Right atrium auricular region (tissue), 2 donors: ENCODE results near the gene SLC19A1. TPM values are rescaled to one million over a fixed set of nuclear protein-coding genes. Genes with fewer than 3 reads are reported as not detected.

ENCODE experiments used
- DNase-seq: peaks from one replicate; pipeline ENCODE4 v3.0.0-alpha.2; 2019; ENCODE audit warnings: low spot score
- H3K27ac ChIP-seq, 2 donors: fragments of 200-600 bp; sonication (generic); 1 replicate in 1 of 2; 2 replicates in 1 of 2; pipeline ENCODE4 v1.5.1; 2016 to 2019
- H3K27me3 ChIP-seq, 2 donors: fragments of 200-600 bp; sonication (generic); one replicate each; pipeline versions ENCODE4 v1.5.1 to v1.6.0; 2017 to 2019
- H3K36me3 ChIP-seq: fragments of 200-600 bp; sonication (generic); one replicate; pipeline ENCODE4 v1.5.1; 2016
- H3K4me1 ChIP-seq, 2 donors: fragments of 200-600 bp; sonication (generic); one replicate each; pipeline versions ENCODE4 v1.5.1 to v1.6.0; 2017 to 2019
- H3K4me3 ChIP-seq, 2 donors: fragments of 200-600 bp; sonication (generic); 1 replicate in 1 of 2; 2 replicates in 1 of 2; pipeline ENCODE4 v1.5.1; 2017 to 2019; ENCODE audit warnings: mild to moderate bottlenecking in 1 of 2, moderate library complexity in 1 of 2
- H3K9me3 ChIP-seq, 2 donors: fragments of 200-600 bp; sonication (generic); one replicate each; pipeline ENCODE4 v1.5.1; 2019
- total RNA-seq, 2 donors: library from RNA; depleted of rRNA; stranded (reverse); fragments of >200 nt; gene quantifications; one replicate each; pipeline ENCODE4 v1.1.0, GENCODE V29; 2016
- TF ChIP-seq, protein P1 (sequence below), 2 donors: fragments of 200-600 bp; sonication (generic); IDR thresholded peaks; one replicate each; pipeline ENCODE4 v1.5.1; 2019; ENCODE audit warnings: antibody characterized with exemption in 2 of 2

Gene SLC19A1
- total RNA-seq, 2 donors from 2014 or later: 2.2 to 5.3 TPM

DNA sequence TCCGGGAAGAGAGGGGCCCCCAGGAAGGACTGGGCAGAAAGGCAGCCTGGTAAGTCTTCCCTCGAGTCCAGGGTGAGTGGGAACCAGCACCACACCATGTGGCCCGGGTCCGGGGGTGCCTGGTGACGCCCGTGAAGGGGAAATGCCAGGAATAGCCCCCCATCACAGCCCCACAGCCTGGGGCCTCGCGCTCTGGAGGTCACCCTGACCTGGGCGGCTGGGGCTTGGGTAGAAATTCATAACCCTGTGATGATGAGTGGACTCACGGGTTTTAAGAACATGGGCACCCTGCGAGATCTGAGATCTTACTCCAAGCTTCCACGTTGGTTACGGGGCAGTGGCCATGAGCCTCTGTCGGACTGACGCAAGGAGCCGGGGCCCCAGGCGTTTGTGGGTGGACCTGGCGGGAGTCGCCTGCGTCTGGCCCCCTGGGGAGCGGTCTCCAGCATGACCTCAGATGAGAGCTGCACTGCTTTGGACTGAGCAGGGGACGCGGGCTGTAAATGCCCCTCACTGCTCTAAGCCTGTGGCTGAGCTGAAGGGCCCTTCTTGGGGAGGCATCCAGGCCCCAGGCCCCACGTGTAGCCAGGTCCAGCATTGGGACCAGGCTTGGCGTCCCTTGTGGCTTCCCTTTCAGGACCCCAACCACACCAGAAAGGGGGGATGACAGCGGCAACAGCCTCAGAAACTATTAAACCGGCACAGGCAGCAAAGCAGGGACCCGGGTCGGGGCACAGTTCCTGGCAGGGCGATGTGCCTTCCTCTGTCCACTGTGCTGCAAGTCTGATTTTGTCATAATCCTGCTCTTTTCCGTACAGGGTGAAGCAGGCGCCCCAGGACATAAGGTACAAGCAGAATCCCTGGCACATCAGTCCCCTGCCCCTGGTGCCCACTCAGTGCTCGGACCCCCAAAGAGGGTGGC lies 60.0 kb downstream of the SLC19A1 start:
- Histone ChIP-seq H3K27ac (no peak overlapping the region), H3K4me1 (peaks cover 0 to 10% of the 10 kb centered on the region in 2 donors), H3K9me3 (no peaks in the 10 kb centered on the region), H3K27me3 (no peaks in the 10 kb centered on the region), H3K4me3 (no peak overlapping the region), H3K36me3 (peaks cover 42% of the 10 kb centered on the region)
- TF ChIP-seq, protein P1, sequence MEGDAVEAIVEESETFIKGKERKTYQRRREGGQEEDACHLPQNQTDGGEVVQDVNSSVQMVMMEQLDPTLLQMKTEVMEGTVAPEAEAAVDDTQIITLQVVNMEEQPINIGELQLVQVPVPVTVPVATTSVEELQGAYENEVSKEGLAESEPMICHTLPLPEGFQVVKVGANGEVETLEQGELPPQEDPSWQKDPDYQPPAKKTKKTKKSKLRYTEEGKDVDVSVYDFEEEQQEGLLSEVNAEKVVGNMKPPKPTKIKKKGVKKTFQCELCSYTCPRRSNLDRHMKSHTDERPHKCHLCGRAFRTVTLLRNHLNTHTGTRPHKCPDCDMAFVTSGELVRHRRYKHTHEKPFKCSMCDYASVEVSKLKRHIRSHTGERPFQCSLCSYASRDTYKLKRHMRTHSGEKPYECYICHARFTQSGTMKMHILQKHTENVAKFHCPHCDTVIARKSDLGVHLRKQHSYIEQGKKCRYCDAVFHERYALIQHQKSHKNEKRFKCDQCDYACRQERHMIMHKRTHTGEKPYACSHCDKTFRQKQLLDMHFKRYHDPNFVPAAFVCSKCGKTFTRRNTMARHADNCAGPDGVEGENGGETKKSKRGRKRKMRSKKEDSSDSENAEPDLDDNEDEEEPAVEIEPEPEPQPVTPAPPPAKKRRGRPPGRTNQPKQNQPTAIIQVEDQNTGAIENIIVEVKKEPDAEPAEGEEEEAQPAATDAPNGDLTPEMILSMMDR (IDR thresholded peaks at IDR 0.05): no peak
- no peak for DNase-seq

DNA sequence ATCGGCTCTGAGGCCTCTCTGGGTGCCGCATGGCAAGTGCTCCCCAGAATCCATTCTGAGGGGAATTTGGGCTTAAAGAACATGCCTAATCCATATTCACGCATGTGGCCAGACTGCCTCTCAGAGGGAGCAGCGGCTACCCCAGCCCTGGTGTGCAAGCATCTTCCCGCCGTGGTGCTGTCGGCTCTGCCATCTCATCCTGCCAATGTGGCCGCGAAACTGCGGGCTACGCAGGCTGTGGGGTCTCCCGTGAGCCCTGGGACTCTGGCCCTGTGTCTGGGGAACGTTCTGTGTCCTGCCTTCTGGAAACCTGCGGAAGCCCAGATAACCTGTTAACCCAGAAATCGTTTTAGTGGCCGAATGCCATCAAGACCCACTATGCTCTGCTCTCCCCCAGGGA lies 60.7 kb downstream of the SLC19A1 start:
- TF ChIP-seq, protein P1 (IDR thresholded peaks at IDR 0.05): no peak
- Histone ChIP-seq H3K27me3 (no peaks in the 10 kb centered on the region), H3K27ac (no peak overlapping the region), H3K4me1 (peaks cover 0 to 11% of the 10 kb centered on the region in 2 donors), H3K36me3 (peaks cover 38% of the 10 kb centered on the region), H3K4me3 (no peak overlapping the region), H3K9me3 (no peaks in the 10 kb centered on the region)
- DNase-seq: no peak

DNA sequence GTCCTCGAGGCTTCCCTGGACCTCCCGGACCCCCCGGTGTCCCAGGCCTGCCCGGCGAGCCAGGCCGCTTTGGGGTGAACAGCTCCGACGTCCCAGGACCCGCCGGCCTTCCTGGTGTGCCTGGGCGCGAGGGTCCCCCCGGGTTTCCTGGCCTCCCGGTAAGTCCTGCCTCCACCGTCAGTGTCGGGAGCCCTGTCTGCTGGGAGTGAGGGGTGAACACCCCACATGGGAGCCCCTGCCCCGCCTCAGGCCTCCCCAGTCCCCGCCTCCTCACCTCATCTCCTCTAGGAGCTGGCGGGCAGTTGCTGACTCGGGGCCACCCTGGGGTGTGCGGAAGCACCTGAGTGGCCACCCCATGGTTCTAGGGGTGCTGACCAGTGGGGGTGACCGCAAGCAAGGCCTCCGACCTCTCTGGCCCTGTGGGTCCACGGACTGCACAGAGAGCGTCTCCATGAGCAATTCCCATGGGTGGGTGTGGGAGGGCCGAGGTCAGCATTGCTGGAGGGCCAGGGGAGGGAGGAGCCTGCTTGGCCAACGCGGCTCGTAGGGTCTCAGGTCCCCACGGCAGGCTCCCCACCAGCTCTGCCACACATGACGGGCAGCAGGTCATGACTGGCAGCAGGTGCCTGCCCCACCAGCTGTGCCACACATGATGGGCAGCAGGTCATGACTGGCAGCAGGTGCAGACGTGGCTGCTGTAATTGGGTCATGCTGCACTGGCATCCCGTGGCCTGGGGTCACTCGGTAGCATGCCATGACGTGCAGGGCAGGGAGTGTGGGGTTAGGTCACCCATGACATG lies 61.3 kb downstream of the SLC19A1 start:
- TF ChIP-seq, protein P1 (IDR thresholded peaks at IDR 0.05): no peak
- Histone ChIP-seq H3K4me1 (peaks cover 0 to 11% of the 10 kb centered on the region in 2 donors), H3K4me3 (no peak overlapping the region), H3K36me3 (peaks cover 44% of the 10 kb centered on the region), H3K27me3 (no peaks in the 10 kb centered on the region), H3K27ac (no peak overlapping the region), H3K9me3 (no peaks in the 10 kb centered on the region)
- DNase-seq: no peak

DNA sequence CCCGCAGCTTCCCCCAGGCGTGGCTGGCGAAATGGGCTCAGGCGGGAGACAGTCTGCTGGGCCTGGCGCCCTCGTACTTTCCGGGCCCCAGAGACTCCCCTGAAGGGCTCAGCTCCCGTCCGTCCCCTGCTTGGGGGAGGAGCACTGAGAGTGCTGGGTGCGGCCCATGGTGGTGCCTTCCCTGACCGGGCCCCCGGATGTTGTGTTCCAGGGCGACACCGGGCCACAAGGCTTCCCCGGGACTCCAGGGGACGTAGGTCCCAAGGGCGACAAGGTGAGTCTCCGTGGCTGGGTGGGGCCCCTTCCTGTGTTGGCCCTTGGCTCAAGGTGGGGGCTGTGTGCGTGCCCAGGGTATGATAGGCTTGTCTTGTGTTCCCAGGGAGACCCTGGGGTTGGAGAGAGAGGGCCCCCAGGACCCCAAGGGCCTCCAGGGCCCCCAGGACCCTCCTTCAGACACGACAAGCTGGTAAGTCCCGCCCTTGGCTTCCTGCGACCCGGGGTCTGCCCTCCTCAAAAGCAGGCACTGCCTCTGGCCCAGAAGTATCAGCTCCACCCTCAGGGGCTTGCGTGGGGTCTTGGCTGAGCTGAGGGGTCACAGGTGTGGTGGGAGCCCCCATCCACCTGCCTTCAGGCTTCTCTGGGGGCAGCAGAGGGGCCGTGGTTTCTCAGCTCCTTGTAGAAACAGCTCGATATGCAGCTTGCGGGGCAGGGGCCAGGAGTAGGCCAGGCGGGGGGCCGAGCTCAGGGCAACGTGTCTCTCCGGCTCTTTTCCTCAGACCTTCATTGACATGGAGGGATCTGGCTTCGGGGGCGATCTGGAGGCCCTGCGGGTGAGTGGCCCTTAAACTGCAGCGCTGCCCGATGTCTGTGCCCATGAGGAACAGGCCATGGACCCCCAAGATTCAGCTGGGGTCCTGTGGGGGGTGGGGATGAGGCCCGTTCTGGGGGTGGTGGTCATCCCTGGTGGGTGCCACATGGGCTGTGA lies 62.3 kb downstream of the SLC19A1 start:
- Histone ChIP-seq H3K4me3 (no peak overlapping the region), H3K36me3 (peaks cover 53% of the 10 kb centered on the region), H3K4me1 (peaks cover 0 to 11% of the 10 kb centered on the region in 2 donors), H3K27me3 (no peaks in the 10 kb centered on the region), H3K27ac (no peak overlapping the region), H3K9me3 (no peaks in the 10 kb centered on the region)
- DNase-seq: no peak
- TF ChIP-seq, protein P1 (IDR thresholded peaks at IDR 0.05): no peak
